EL (cell line): Measurements from ENCODE around the gene FUBP3.

Source experiments
- DNase-seq: peaks from one replicate; pipeline ENCODE4 v3.0.0-alpha.2; 2016

Gene FUBP3

GRCh38 chr9:130635721-130636647, 56.6 kb downstream of the FUBP3 start:
- no peak for DNase-seq

GRCh38 chr9:130636648-130637020, 57.3 kb downstream of the FUBP3 start:
- DNase-seq = no peak

- DNase-seq = no peak
Measured at GRCh38 chr9:130638284-130639123, 59.1 kb downstream of the FUBP3 start.

- no peak for DNase-seq
Measured at GRCh38 chr9:130639124-130639765, 59.9 kb downstream of the FUBP3 start.

GRCh38 chr9:130639866-130640555, 60.6 kb downstream of the FUBP3 start:
- DNase-seq = no peak

- DNase-seq = no peak
Measured at GRCh38 chr9:130640681-130641080, 61.3 kb downstream of the FUBP3 start.

GRCh38 chr9:130642926-130643325, 63.5 kb downstream of the FUBP3 start:
- no peak for DNase-seq

GRCh38 chr9:130651221-130651620, 71.8 kb downstream of the FUBP3 start:
- no peak for DNase-seq

- DNase-seq = no peak
Measured at GRCh38 chr9:130651752-130652151, 72.4 kb downstream of the FUBP3 start.

- DNase-seq = no peak
Measured at GRCh38 chr9:130654879-130655278, 75.5 kb downstream of the FUBP3 start.

- no peak for DNase-seq
Measured at GRCh38 chr9:130658893-130659698, 79.7 kb downstream of the FUBP3 start.

- no peak for DNase-seq
Measured at GRCh38 chr9:130659699-130660248, 80.4 kb downstream of the FUBP3 start.

- no peak for DNase-seq
Measured at GRCh38 chr9:130660326-130660682, 80.9 kb downstream of the FUBP3 start.

GRCh38 chr9:130660683-130661450, 81.5 kb downstream of the FUBP3 start:
- DNase-seq = no peak

GRCh38 chr9:130661451-130662098, 82.2 kb downstream of the FUBP3 start:
- DNase-seq = no peak

GRCh38 chr9:130662099-130662969, 83.0 kb downstream of the FUBP3 start:
- DNase-seq = no peak

GRCh38 chr9:130662970-130663257, 83.5 kb downstream of the FUBP3 start:
- no peak for DNase-seq

GRCh38 chr9:130663258-130663976, 84.0 kb downstream of the FUBP3 start:
- no peak for DNase-seq

- DNase-seq = no peak
Measured at GRCh38 chr9:130663977-130664250, 84.5 kb downstream of the FUBP3 start.
